Muscle layer of duodenum (tissue), 2 donors: Measurements from ENCODE around the gene MAP3K14.
A peak's percentile ranks its signal among the peaks of the same experiment; 100 is the strongest.
"Not testable (repeated sequence)": the region's sequence is repeated elsewhere in the genome, so short reads cannot be mapped to it uniquely, and the experiment has no call there.

Experiments used
- H3K27ac ChIP-seq: one replicate; pipeline ENCODE4 v1.7.0; 2013; ENCODE audit warnings: mild to moderate bottlenecking, low read length
- H3K27me3 ChIP-seq: one replicate; pipeline ENCODE4 v1.7.0; 2013; ENCODE audit warnings: low read depth, mild to moderate bottlenecking, control low read depth, low read length
- H3K36me3 ChIP-seq, 2 donors: one replicate each; pipeline ENCODE4 v1.7.0; 2013; ENCODE audit warnings: low read length in 2 of 2, control low read depth in 1 of 2, mild to moderate bottlenecking in 1 of 2; ENCODE audit not compliant: insufficient read depth in 2 of 2, control insufficient read depth in 1 of 2
- H3K4me1 ChIP-seq, 2 donors: one replicate each; pipeline ENCODE4 v1.7.0; 2013; ENCODE audit warnings: low read length in 2 of 2, mild to moderate bottlenecking in 2 of 2, control low read depth in 1 of 2, moderate library complexity in 1 of 2; ENCODE audit not compliant: insufficient read depth in 2 of 2, control insufficient read depth in 1 of 2
- H3K4me3 ChIP-seq, 2 donors: one replicate each; pipeline ENCODE4 v1.7.0; 2013; ENCODE audit warnings: low read length in 2 of 2, low read depth in 1 of 2, mild to moderate bottlenecking in 1 of 2
- H3K9me3 ChIP-seq, 2 donors: one replicate each; pipeline ENCODE4 v1.7.0; 2013; ENCODE audit warnings: low read length in 2 of 2, control low read depth in 1 of 2, mild to moderate bottlenecking in 1 of 2; ENCODE audit not compliant: control insufficient read depth in 1 of 2
- donor health status: healthy.

MAP3K14 gene

GRCh38 chr17:45306623-45307022, 10.2 kb downstream of the MAP3K14 start:
- peaks cover 47 to 65% of the 10 kb centered on the region in 2 donors for H3K4me1 ChIP-seq
- H3K36me3 ChIP-seq = peaks cover 0 to 7% of the 10 kb centered on the region in 2 donors
- no peaks in the 10 kb centered on the region for H3K27me3 ChIP-seq
- no peak overlapping the region for H3K4me3 ChIP-seq
- no peaks in the 10 kb centered on the region for H3K9me3 ChIP-seq
- H3K27ac ChIP-seq = peak overlapping the region; percentile 78

GRCh38 chr17:45306094-45306493, 10.7 kb downstream of the MAP3K14 start:
- Histone ChIP-seq H3K4me1 (peaks cover 42 to 60% of the 10 kb centered on the region in 2 donors), H3K36me3 (peaks cover 0 to 7% of the 10 kb centered on the region in 2 donors), H3K27me3 (no peaks in the 10 kb centered on the region), H3K9me3 (no peaks in the 10 kb centered on the region), H3K27ac (peak overlapping the region; percentile 78), H3K4me3 (no peak overlapping the region)

GRCh38 chr17:45305530-45306087, 11.2 kb downstream of the MAP3K14 start:
- peaks cover 0 to 7% of the 10 kb centered on the region in 2 donors for H3K36me3 ChIP-seq
- peak overlapping the region; percentile 67 for H3K27ac ChIP-seq
- H3K27me3 ChIP-seq = no peaks in the 10 kb centered on the region
- H3K9me3 ChIP-seq = no peaks in the 10 kb centered on the region
- H3K4me1 ChIP-seq = peaks cover 39 to 58% of the 10 kb centered on the region in 2 donors
- H3K4me3 ChIP-seq = no peak overlapping the region

- no peaks in the 10 kb centered on the region for H3K27me3 ChIP-seq
- no peak overlapping the region for H3K4me3 ChIP-seq
- H3K27ac ChIP-seq = peak overlapping the region; percentile 61
- peaks cover 26 to 60% of the 10 kb centered on the region in 2 donors for H3K4me1 ChIP-seq
- H3K9me3 ChIP-seq = no peaks in the 10 kb centered on the region
- peaks cover 0 to 7% of the 10 kb centered on the region in 2 donors for H3K36me3 ChIP-seq
Observed at GRCh38 chr17:45302649-45303173, 14.1 kb downstream of the MAP3K14 start.

GRCh38 chr17:45302220-45302619, 14.6 kb downstream of the MAP3K14 start:
- not testable (repeated sequence) for H3K36me3 ChIP-seq, H3K9me3 ChIP-seq, H3K27me3 ChIP-seq, H3K4me3 ChIP-seq
- Histone ChIP-seq H3K27ac (peak overlapping the region; percentile 61), H3K4me1 (peaks cover 23 to 61% of the 10 kb centered on the region in 2 donors)

- peaks cover 0 to 7% of the 10 kb centered on the region in 2 donors for H3K36me3 ChIP-seq
- no peaks in the 10 kb centered on the region for H3K9me3 ChIP-seq
- H3K4me1 ChIP-seq = peaks cover 24 to 64% of the 10 kb centered on the region in 2 donors
- no peaks in the 10 kb centered on the region for H3K27me3 ChIP-seq
- H3K4me3 ChIP-seq = no peak overlapping the region
- no peak overlapping the region for H3K27ac ChIP-seq
Observed at GRCh38 chr17:45301674-45302073, 15.1 kb downstream of the MAP3K14 start.

- H3K4me1 ChIP-seq = peaks cover 26 to 63% of the 10 kb centered on the region in 2 donors
- no peak overlapping the region for H3K27ac ChIP-seq
- H3K27me3 ChIP-seq = no peaks in the 10 kb centered on the region
- no peaks in the 10 kb centered on the region for H3K9me3 ChIP-seq
- no peak overlapping the region for H3K4me3 ChIP-seq
- H3K36me3 ChIP-seq = peaks cover 0 to 7% of the 10 kb centered on the region in 2 donors
Observed at GRCh38 chr17:45300060-45300751, 16.6 kb downstream of the MAP3K14 start.

GRCh38 chr17:45299361-45299760, 17.5 kb downstream of the MAP3K14 start:
- Histone ChIP-seq H3K9me3 (no peaks in the 10 kb centered on the region), H3K36me3 (peaks cover 0 to 3% of the 10 kb centered on the region in 2 donors), H3K4me3 (no peak overlapping the region), H3K4me1 (peaks cover 35 to 71% of the 10 kb centered on the region in 2 donors), H3K27ac (peak overlapping the region; percentile 12), H3K27me3 (no peaks in the 10 kb centered on the region)

- Histone ChIP-seq H3K4me1 (peaks cover 41 to 77% of the 10 kb centered on the region in 2 donors), H3K27me3 (no peaks in the 10 kb centered on the region), H3K36me3 (no peaks in the 10 kb centered on the region), H3K4me3 (no peak overlapping the region), H3K9me3 (no peaks in the 10 kb centered on the region), H3K27ac (peak overlapping the region; percentile 12)
Observed at GRCh38 chr17:45298546-45299285, 18.1 kb downstream of the MAP3K14 start.

- Histone ChIP-seq H3K4me1 (peaks cover 54 to 81% of the 10 kb centered on the region in 2 donors), H3K36me3 (peaks cover 0 to 3% of the 10 kb centered on the region in 2 donors), H3K4me3 (no peak overlapping the region), H3K9me3 (no peaks in the 10 kb centered on the region), H3K27me3 (no peaks in the 10 kb centered on the region), H3K27ac (peak overlapping the region; percentile 57)
Observed at GRCh38 chr17:45296833-45297124, 20.0 kb downstream of the MAP3K14 start.
